NCI-H2107 (cell line): ENCODE results near the gene CABS1.

Experiments used
- DNase-seq: peaks from one replicate; lab custom pipeline; 2025; lab: John Stamatoyannopoulos, UW

CABS1 gene

GRCh38 chr4:70382691-70383181 lies 48.0 kb downstream of the CABS1 start, which contains the start of gene SMR3B:
SMR3B (plus strand) TSS chr4:70383131; CDS start chr4:70384511, 1,380 bp downstream.
- no peak for DNase-seq
